Activated B cell treated with CpG ODN at 0.5 μM for 24 hours (primary cell): Measurements from ENCODE around the gene SLIT3. TPM values are rescaled to one million over a fixed set of nuclear protein-coding genes. Genes with fewer than 3 reads are reported as not detected.

Experiments used
- ATAC-seq: fragments of 200-7000 bp; cut with Tn5 transposase; one replicate; pipeline ENCODE4 v1.10.0; 2021; ENCODE audit warnings: low read depth, mild to moderate bottlenecking, moderate library complexity
- CTCF ChIA-PET: fragments of 350-600 bp; sonication (Branson Sonifier 250); formaldehyde crosslinking; loops from one replicate; lab custom pipeline; 2021; ENCODE audit warnings: antibody characterized with exemption; lab: Charles Lee
- POLR2A ChIA-PET: fragments of 350-600 bp; sonication (Branson Sonifier 250); formaldehyde crosslinking; loops from one replicate; lab custom pipeline; 2021; ENCODE audit warnings: antibody characterized with exemption; lab: Charles Lee
- DNase-seq: peaks from one replicate; pipeline ENCODE4 v3.0.0; 2022
- H3K27ac Mint-ChIP-seq: one replicate; pipeline ENCODE4 v1.8.0; 2020; ENCODE audit warnings: mixed read lengths
- H3K27me3 Mint-ChIP-seq: one replicate; pipeline ENCODE4 v1.8.0; 2021; ENCODE audit warnings: mixed read lengths
- H3K36me3 Mint-ChIP-seq: one replicate; pipeline ENCODE4 v1.8.0; 2021; ENCODE audit warnings: low read depth, mixed read lengths
- H3K4me1 Mint-ChIP-seq: one replicate; pipeline ENCODE4 v1.8.0; 2021; ENCODE audit warnings: mixed read lengths
- H3K4me3 Mint-ChIP-seq: one replicate; pipeline ENCODE4 v1.8.0; 2020; ENCODE audit warnings: mild to moderate bottlenecking, mixed read lengths
- H3K9me3 Mint-ChIP-seq: one replicate; pipeline ENCODE4 v1.8.0; 2020; ENCODE audit warnings: mixed read lengths
- intact Hi-C: fragments of 100-400 bp; cut with micrococcal nuclease; formaldehyde crosslinking; loops from one replicate; pipeline ENCODE4 v1.15.1; 2024
- total RNA-seq: library from RNA; stranded (reverse); gene quantifications from 2 replicates; pipeline ENCODE4 v1.2.3, GENCODE V29; 2022
- TF ChIP-seq, protein P1 (sequence below): fragments of 200-600 bp; IDR thresholded peaks from one replicate; pipeline ENCODE4 v1.8.0; 2022; ENCODE audit warnings: antibody characterized with exemption, mild to moderate bottlenecking

SLIT3 gene
- total RNA-seq, 1 donor from 2014 or later, result not detected

DNA sequence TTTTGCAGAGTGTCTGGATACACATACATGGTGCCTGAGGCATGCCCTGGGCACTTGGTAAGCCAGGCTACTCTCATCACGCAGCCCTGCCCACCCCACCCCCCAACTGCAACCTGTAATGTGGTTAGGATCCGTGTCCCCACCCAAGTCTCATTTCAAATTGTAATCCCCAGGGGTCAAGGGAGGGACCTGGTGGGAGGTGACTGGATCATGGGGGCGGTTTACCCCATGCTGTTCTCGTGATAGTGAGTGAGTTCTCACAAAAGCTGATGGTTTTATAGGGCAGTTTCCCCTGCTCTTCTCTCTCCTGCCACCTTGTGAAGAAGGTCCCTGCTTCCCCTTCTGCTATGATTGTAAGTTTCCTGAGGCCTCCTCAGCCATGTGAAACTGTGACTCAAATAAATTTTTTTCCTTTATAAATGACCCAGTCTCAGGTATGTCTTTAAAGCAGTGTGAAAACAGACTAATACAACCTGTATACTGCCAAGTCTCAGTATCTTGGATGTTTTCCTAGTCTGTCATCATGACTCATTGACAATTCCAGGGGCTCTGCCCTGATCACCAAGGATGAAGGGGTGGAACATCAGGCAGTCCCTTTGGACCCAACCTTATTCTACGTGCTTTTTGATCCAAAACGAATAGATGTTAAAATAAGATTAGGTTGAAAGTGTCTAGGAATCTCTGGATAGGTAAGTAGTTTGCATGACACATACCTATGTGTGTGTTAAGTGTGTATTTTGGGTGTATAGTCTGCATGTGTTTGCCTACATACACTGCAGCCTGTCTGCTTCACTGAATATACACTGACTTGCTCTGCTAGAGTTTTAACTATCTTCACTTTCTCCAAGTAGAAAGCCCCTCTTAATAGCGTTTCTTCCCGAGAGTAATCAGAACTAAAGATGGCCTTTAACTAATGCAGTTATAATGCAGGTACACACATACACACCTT, 293.8 kb downstream of the SLIT3 start:
- DNase-seq (no peak), ATAC-seq (no peak)
- Mint-ChIP-seq H3K9me3 (no peaks in the 10 kb centered on the region), H3K27me3 (peaks cover 7% of the 10 kb centered on the region), H3K27ac (no peak overlapping the region), H3K4me3 (no peak overlapping the region), H3K36me3 (no peaks in the 10 kb centered on the region), H3K4me1 (no peaks in the 10 kb centered on the region)
- TF ChIP-seq, protein P1, sequence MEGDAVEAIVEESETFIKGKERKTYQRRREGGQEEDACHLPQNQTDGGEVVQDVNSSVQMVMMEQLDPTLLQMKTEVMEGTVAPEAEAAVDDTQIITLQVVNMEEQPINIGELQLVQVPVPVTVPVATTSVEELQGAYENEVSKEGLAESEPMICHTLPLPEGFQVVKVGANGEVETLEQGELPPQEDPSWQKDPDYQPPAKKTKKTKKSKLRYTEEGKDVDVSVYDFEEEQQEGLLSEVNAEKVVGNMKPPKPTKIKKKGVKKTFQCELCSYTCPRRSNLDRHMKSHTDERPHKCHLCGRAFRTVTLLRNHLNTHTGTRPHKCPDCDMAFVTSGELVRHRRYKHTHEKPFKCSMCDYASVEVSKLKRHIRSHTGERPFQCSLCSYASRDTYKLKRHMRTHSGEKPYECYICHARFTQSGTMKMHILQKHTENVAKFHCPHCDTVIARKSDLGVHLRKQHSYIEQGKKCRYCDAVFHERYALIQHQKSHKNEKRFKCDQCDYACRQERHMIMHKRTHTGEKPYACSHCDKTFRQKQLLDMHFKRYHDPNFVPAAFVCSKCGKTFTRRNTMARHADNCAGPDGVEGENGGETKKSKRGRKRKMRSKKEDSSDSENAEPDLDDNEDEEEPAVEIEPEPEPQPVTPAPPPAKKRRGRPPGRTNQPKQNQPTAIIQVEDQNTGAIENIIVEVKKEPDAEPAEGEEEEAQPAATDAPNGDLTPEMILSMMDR, result no peak
- intact Hi-C loops, result no loop called here
- CTCF ChIA-PET, result no interaction called here
- POLR2A ChIA-PET, result no interaction called here

DNA sequence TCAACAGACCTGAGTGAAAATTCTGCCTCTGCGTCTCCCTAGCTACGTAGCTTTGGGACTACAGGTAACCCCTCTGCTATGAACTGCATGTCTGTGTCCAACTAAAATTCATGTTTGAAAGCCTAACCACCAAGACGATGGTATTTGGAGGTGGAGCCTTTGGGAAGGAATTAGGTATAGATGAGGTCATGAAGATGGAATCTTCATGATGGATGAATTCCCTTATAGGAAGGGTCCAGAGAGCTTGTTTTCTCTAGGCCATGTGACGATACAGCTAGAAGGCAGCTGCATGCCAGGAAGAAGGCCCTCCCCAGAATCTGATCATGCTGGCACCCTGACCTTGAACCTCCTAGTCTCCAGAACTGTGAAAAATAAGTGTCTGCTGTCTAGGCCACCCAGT, 296.4 kb downstream of the SLIT3 start:
- H3K27me3 Mint-ChIP-seq, result peaks cover 7% of the 10 kb centered on the region
- H3K4me1 Mint-ChIP-seq, result no peaks in the 10 kb centered on the region
- TF ChIP-seq, protein P1, result no peak
- no peaks in the 10 kb centered on the region for H3K9me3 Mint-ChIP-seq
- CTCF ChIA-PET, result interaction anchor here (1.1 kb wide), 1 partner anchor 14 kb away, joined by 4 read pairs; no protein-coding TSS in a partner anchor
- no peak for ATAC-seq
- no peak for DNase-seq
- H3K4me3 Mint-ChIP-seq, result no peak overlapping the region
- POLR2A ChIA-PET, result no interaction called here
- no peaks in the 10 kb centered on the region for H3K36me3 Mint-ChIP-seq
- intact Hi-C loops, result no loop called here
- H3K27ac Mint-ChIP-seq, result no peak overlapping the region

DNA sequence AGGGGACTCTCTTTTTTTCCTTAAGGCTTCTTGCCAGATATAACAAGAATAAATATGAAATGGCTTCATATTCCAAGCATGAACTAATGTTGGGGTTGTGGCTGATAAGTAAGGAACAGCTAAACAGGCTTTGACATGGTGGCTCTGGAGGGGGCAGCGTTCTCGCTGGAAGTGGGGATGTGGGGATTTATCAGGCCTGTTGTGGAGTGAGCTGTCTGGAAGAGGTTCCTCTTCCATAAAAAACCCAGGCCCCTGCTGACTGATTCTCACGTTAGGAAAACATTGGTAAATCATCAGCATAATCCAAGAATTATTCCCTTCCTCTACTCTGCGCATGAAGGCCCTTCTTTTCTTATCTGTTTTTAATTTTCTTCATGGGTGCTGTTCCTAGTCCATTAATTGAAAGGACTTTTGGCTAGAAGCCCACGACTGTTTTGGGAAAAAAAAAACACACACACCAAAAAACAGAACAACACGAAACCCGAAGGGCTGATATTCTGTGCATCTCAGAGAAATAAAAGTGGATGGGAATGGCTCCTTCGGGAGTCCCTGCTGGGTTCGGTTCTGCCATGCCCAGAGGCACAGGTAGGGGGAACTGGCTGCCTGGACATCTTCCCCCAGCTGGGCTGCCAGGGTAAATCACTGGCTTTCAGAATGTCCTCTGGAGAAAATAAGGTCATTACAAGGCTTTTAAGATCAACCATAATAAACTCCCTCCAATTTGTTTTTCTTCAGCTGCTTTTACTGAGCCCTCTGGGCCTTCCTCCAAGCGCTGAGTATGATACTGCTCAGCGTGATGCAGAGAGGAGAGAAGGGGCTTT, 297.0 kb downstream of the SLIT3 start:
- Mint-ChIP-seq H3K36me3 (no peaks in the 10 kb centered on the region), H3K27me3 (peaks cover 8% of the 10 kb centered on the region), H3K27ac (no peak overlapping the region), H3K4me1 (no peaks in the 10 kb centered on the region), H3K4me3 (no peak overlapping the region), H3K9me3 (no peaks in the 10 kb centered on the region)
- intact Hi-C loops, result no loop called here
- ChIA-PET CTCF (interaction anchor here (1.1 kb wide), 1 partner anchor 13 kb away, joined by 4 read pairs; no protein-coding TSS in a partner anchor), POLR2A (no interaction called here)
- TF ChIP-seq, protein P1, result no peak
- ATAC-seq, result no peak
- DNase-seq, result no peak

DNA sequence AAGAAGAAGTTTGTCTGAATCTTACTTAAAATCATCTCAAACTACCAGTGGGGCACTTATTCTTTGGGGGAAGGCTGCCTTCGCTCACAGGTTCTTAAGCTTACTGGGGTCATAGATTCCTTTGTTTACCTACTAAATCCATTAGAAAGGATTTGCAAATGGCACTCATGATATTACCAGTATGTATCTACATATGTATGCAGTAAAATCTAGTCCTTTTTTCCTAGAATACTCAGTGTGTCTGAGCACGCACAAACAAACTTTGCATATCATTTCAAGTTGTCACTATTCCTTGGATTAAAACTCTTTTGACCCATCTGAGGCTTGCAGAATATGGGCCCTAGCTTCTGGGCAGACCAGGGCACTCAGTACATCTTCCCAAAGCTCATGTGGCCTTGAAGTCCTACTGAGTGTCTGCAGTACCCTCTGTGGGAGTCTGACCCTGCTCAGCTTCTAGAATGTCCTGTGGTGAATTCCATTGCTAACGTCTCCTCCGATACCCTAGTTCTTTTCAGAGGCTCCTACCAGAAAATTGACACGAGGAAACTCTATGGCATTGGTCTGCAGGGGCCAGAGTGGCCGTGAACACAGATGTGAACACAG, 297.9 kb downstream of the SLIT3 start:
- POLR2A ChIA-PET, result no interaction called here
- intact Hi-C loops, result no loop called here
- H3K4me3 Mint-ChIP-seq, result no peak overlapping the region
- H3K36me3 Mint-ChIP-seq, result no peaks in the 10 kb centered on the region
- H3K4me1 Mint-ChIP-seq, result no peaks in the 10 kb centered on the region
- no peak for ATAC-seq
- no peak for DNase-seq
- TF ChIP-seq, protein P1, result no peak
- H3K27ac Mint-ChIP-seq, result no peak overlapping the region
- CTCF ChIA-PET, result no interaction called here
- peaks cover 5% of the 10 kb centered on the region for H3K27me3 Mint-ChIP-seq
- no peaks in the 10 kb centered on the region for H3K9me3 Mint-ChIP-seq
